Left kidney (tissue), 2 donors: ENCODE measurements around the gene SLC35G4. TPM values are rescaled to one million over a fixed set of nuclear protein-coding genes. Genes with fewer than 3 reads are reported as not detected.
"Not testable (repeated sequence)": the region's sequence is repeated elsewhere in the genome, so short reads cannot be mapped to it uniquely, and the experiment has no call there.

Experiments
- DNase-seq: peaks from one replicate; pipeline ENCODE4 v3.0.0-alpha.2; 2013
- polyA plus RNA-seq: library from polyadenylated mRNA; unstranded; fragments of 120-200 nt; gene quantifications from one replicate; pipeline ENCODE4 v1.2.1, GENCODE V29; 2013; ENCODE audit not compliant: insufficient read length

Gene SLC35G4
- polyA plus RNA-seq, 1 donor = not detected

- not testable (repeated sequence) for DNase-seq
Measured at GRCh38 chr18:11613611-11614010, 4.2 kb downstream of the SLC35G4 start.

- DNase-seq = not testable (repeated sequence)
Measured at GRCh38 chr18:11614042-11614441, 4.6 kb downstream of the SLC35G4 start.

- DNase-seq = not testable (repeated sequence)
Measured at GRCh38 chr18:11614981-11615380, 5.6 kb downstream of the SLC35G4 start.

- not testable (repeated sequence) for DNase-seq
Measured at GRCh38 chr18:11647310-11647709, 37.9 kb downstream of the SLC35G4 start.

GRCh38 chr18:11647804-11648203 lies 38.4 kb downstream of the SLC35G4 start:
- not testable (repeated sequence) for DNase-seq

GRCh38 chr18:11649839-11650238 lies 40.4 kb downstream of the SLC35G4 start:
- DNase-seq = no peak

- no peak for DNase-seq
Measured at GRCh38 chr18:11651899-11652298, 42.5 kb downstream of the SLC35G4 start.

- no peak for DNase-seq
Measured at GRCh38 chr18:11653521-11653920, 44.1 kb downstream of the SLC35G4 start.

- DNase-seq = no peak
Measured at GRCh38 chr18:11654736-11655605, 45.6 kb downstream of the SLC35G4 start.

- DNase-seq = no peak
Measured at GRCh38 chr18:11655606-11655932, 46.2 kb downstream of the SLC35G4 start.

GRCh38 chr18:11657152-11657551 lies 47.8 kb downstream of the SLC35G4 start:
- DNase-seq = no peak

- DNase-seq = no peak
Measured at GRCh38 chr18:11657554-11657953, 48.2 kb downstream of the SLC35G4 start.

GRCh38 chr18:11658019-11658418 lies 48.6 kb downstream of the SLC35G4 start:
- no peak for DNase-seq

- no peak for DNase-seq
Measured at GRCh38 chr18:11658989-11659388, 49.6 kb downstream of the SLC35G4 start.

Other genes with a start within 250 kb of the SLC35G4 start
- gene GNAL, start 79.7 kb downstream of the SLC35G4 start, polyA plus RNA-seq = 4.9 TPM
- 43.1 TPM for gene CHMP1B, start 241.8 kb downstream of the SLC35G4 start, polyA plus RNA-seq